Measurements from ENCODE around the gene SSBP2. TPM values are rescaled to one million over a fixed set of nuclear protein-coding genes. Genes with fewer than 3 reads are reported as not detected.

The SSBP2 gene
- total and polyA plus RNA-seq, 3 experiments from 2014 or later: 9.2 to 21.8 (median 10.4) TPM

DNA sequence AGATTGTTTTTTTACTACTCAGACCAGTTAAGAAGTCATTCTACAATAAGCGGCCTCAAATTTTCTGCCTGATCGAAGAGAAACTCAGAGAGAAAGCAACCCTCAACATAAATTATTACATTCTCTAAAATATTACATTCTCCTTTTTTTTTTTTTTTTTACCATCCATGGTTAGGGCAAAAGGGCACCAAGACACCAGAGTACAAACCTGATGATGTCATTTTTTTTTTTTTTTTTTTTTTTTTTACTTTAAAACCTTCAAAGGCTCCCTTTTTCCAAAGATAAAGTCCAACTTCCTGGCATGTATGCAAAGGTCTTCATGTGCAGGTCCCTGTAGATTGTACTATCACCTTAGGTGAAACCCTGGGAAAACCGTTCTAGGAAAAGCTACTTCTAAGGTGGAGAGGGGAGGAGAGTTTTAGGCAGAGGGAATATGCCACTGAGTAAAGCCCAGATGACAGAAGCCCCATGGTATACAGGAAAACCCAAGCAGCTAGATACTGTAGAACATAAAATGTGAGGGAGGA, 104.4 kb downstream of the SSBP2 start:
- H3K4me1 ChIP-seq (ENCODE audit: insufficient read depth, low read length): no peaks in the 10 kb centered on the region
- H3K36me3 ChIP-seq (ENCODE audit: insufficient read depth, low read length): no peaks in the 10 kb centered on the region
- H3K27me3 ChIP-seq (ENCODE audit: insufficient read depth, low read length, poor library complexity, severe bottlenecking): no peaks in the 10 kb centered on the region
- Mint-ChIP-seq H3K27ac (peak overlapping the region in 1 of 8 donors; percentile 42), H3K36me3 (peaks cover 4 to 13% (median 4%) of the 10 kb centered on the region in 3 donors), H3K9me3 (no peaks in the 10 kb centered on the region), H3K27me3 (no peaks in the 10 kb centered on the region), H3K4me1 (peaks cover 0 to 3% (median 0%) of the 10 kb centered on the region in 3 donors), H3K4me3 (no peak overlapping the region)
- no peak for DNase-seq
- no peak overlapping the region for H3K27ac ChIP-seq (ENCODE audit: low read depth, low read length)
- no peaks in the 10 kb centered on the region for H3K9me3 ChIP-seq (ENCODE audit: low read length)
- no peak overlapping the region for H3K4me3 ChIP-seq (ENCODE audit: low read length)
- ChIA-PET CTCF (interaction anchor here (1.2 kb wide), 1 partner anchor 12 kb away, joined by 3 read pairs; no protein-coding TSS in a partner anchor), POLR2A (no interaction called here)

DNA sequence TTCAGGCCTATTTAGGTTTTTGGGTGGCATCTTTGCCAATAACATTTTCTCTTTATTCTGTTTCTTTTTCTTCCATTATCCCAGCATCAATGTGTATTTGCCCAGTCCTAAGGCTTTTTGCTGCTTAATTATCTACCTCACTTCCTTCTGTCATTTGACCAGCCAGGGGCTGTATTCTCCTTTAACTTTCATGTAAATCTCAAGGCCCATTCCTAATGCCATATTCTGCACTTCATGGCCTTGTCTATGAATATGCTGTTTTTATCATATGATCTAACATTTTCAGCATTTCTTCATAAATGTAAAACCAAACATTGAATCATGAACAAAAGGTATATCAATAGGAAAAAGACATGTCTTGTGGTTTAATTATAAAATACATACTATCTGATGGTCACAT, 108.7 kb downstream of the SSBP2 start:
- Mint-ChIP-seq H3K4me3 (no peak overlapping the region), H3K4me1 (no peaks in the 10 kb centered on the region), H3K9me3 (no peaks in the 10 kb centered on the region), H3K27me3 (no peaks in the 10 kb centered on the region), H3K36me3 (peaks cover 4 to 8% (median 4%) of the 10 kb centered on the region in 3 donors), H3K27ac (no peak overlapping the region)
- Histone ChIP-seq H3K27ac (ENCODE audit: low read depth, low read length) (no peak overlapping the region), H3K36me3 (ENCODE audit: insufficient read depth, low read length) (no peaks in the 10 kb centered on the region), H3K4me3 (ENCODE audit: low read length) (no peak overlapping the region), H3K4me1 (ENCODE audit: insufficient read depth, low read length) (no peaks in the 10 kb centered on the region), H3K27me3 (ENCODE audit: insufficient read depth, low read length, poor library complexity, severe bottlenecking) (no peaks in the 10 kb centered on the region), H3K9me3 (ENCODE audit: low read length) (no peaks in the 10 kb centered on the region)
- ChIA-PET POLR2A (no interaction called here), CTCF (no interaction called here)
- DNase-seq: no peak

DNA sequence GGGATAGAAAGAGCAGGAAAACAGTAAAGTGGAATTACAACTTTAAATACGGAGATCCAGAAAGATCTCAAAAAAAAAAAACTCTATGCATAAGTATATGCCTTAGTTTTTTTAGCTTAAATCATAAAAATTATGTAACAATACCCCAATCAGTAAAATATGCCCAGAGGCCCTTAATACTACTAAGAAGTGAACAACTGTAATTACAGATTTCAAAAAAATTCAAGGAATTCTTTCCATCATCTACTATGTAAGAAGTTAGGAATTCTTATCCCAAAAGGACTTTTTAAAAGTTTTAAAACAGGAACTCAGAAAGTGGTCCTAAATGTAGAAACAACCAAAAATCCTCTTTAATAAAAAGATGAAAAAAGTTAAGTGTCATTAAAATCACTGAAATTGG, 111.3 kb downstream of the SSBP2 start:
- Mint-ChIP-seq H3K9me3 (no peaks in the 10 kb centered on the region), H3K27ac (no peak overlapping the region), H3K36me3 (peaks cover 4 to 11% (median 8%) of the 10 kb centered on the region in 3 donors), H3K4me1 (no peaks in the 10 kb centered on the region), H3K27me3 (no peaks in the 10 kb centered on the region), H3K4me3 (no peak overlapping the region)
- no peaks in the 10 kb centered on the region for H3K9me3 ChIP-seq (ENCODE audit: low read length)
- H3K27ac ChIP-seq (ENCODE audit: low read depth, low read length): no peak overlapping the region
- no peaks in the 10 kb centered on the region for H3K36me3 ChIP-seq (ENCODE audit: insufficient read depth, low read length)
- CTCF ChIA-PET: interaction anchor here (0.8 kb wide), 1 partner anchor 9 kb away, joined by 3 read pairs; no protein-coding TSS in a partner anchor
- H3K27me3 ChIP-seq (ENCODE audit: insufficient read depth, low read length, poor library complexity, severe bottlenecking): no peaks in the 10 kb centered on the region
- H3K4me3 ChIP-seq (ENCODE audit: low read length): no peak overlapping the region
- POLR2A ChIA-PET: no interaction called here
- no peaks in the 10 kb centered on the region for H3K4me1 ChIP-seq (ENCODE audit: insufficient read depth, low read length)
- DNase-seq: no peak

DNA sequence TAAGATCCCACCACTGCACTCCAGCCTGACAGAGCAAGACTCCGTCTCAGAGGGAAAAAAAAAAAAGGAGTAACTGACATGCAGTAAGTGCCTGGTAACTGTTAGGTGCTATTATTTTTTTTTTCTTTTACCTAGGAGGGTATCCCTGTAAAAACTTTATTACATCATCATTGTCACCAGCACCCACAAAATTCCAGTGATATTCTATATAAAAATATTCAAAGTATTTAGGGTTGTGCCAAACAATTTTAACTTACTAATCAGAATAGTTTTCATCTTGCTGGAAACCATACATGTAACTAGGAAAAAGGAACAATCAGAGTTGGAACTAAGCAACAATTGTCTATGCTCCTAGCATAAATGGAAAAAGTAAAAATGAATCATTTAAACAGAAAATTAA, 112.4 kb downstream of the SSBP2 start:
- Histone ChIP-seq H3K9me3 (ENCODE audit: low read length) (no peaks in the 10 kb centered on the region), H3K27ac (ENCODE audit: low read depth, low read length) (no peak overlapping the region), H3K27me3 (ENCODE audit: insufficient read depth, low read length, poor library complexity, severe bottlenecking) (no peaks in the 10 kb centered on the region), H3K4me3 (ENCODE audit: low read length) (no peak overlapping the region), H3K36me3 (ENCODE audit: insufficient read depth, low read length) (no peaks in the 10 kb centered on the region), H3K4me1 (ENCODE audit: insufficient read depth, low read length) (no peaks in the 10 kb centered on the region)
- CTCF ChIA-PET: no interaction called here
- Mint-ChIP-seq H3K9me3 (no peaks in the 10 kb centered on the region), H3K27me3 (no peaks in the 10 kb centered on the region), H3K36me3 (peaks cover 0 to 9% (median 8%) of the 10 kb centered on the region in 3 donors), H3K27ac (no peak overlapping the region), H3K4me1 (no peaks in the 10 kb centered on the region), H3K4me3 (no peak overlapping the region)
- no peak for DNase-seq
- POLR2A ChIA-PET: interaction anchor here (0.6 kb wide), 1 partner anchor 215 kb away, joined by 3 read pairs; no protein-coding TSS in a partner anchor

DNA sequence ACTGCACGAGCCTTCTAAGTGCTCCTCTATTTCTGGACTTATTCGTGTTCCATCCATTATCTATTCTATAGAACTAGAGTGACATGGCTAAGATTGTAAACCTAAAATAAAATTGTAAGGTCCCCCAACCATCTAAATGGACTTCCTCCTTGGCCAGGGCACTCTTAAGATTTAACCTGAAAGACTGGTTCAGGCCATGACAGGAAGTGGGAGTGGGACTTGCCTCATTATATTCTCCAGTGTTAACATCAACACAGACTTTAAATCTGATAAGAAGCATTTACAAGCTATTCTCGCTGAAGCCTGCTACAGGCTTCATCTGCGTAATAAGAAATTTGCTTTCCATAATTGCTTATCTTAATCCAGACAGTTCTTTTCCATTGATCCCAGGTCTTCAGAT, 117.0 kb downstream of the SSBP2 start:
- Mint-ChIP-seq H3K27me3 (no peaks in the 10 kb centered on the region), H3K36me3 (peaks cover 4 to 10% (median 4%) of the 10 kb centered on the region in 3 donors), H3K4me3 (no peak overlapping the region), H3K27ac (no peak overlapping the region), H3K4me1 (no peaks in the 10 kb centered on the region), H3K9me3 (no peaks in the 10 kb centered on the region)
- H3K9me3 ChIP-seq (ENCODE audit: low read length): no peaks in the 10 kb centered on the region
- H3K27ac ChIP-seq (ENCODE audit: low read depth, low read length): no peak overlapping the region
- no peaks in the 10 kb centered on the region for H3K36me3 ChIP-seq (ENCODE audit: insufficient read depth, low read length)
- no peaks in the 10 kb centered on the region for H3K27me3 ChIP-seq (ENCODE audit: insufficient read depth, low read length, poor library complexity, severe bottlenecking)
- POLR2A ChIA-PET: no interaction called here
- H3K4me1 ChIP-seq (ENCODE audit: insufficient read depth, low read length): peaks cover 19% of the 10 kb centered on the region
- no peak overlapping the region for H3K4me3 ChIP-seq (ENCODE audit: low read length)
- no peak for DNase-seq
- CTCF ChIA-PET: no interaction called here

DNA sequence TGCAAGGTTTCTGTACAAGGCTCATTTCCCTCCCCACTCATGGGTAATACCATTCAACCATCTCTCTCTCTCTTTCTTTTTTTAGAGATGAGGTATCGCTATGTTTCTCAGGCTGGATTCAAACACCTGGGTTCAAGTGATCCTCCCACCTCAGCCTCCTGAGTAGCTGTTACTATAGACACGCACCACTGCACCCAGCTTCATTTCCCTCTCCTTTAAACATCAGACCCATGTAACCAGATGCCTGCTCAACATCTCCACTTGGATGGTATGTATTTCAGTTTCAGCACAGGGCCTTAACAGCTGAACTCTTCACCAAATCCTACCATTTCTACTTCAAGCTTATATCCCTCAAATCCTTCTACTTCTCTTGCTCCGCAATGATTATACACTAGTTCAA, 117.4 kb downstream of the SSBP2 start:
- peaks cover 19% of the 10 kb centered on the region for H3K4me1 ChIP-seq (ENCODE audit: insufficient read depth, low read length)
- Mint-ChIP-seq H3K27me3 (no peaks in the 10 kb centered on the region), H3K36me3 (peaks cover 4 to 12% (median 8%) of the 10 kb centered on the region in 3 donors), H3K27ac (no peak overlapping the region), H3K9me3 (no peaks in the 10 kb centered on the region), H3K4me1 (no peaks in the 10 kb centered on the region), H3K4me3 (no peak overlapping the region)
- ChIA-PET POLR2A (no interaction called here), CTCF (no interaction called here)
- no peak overlapping the region for H3K27ac ChIP-seq (ENCODE audit: low read depth, low read length)
- H3K9me3 ChIP-seq (ENCODE audit: low read length): no peaks in the 10 kb centered on the region
- H3K27me3 ChIP-seq (ENCODE audit: insufficient read depth, low read length, poor library complexity, severe bottlenecking): no peaks in the 10 kb centered on the region
- no peak overlapping the region for H3K4me3 ChIP-seq (ENCODE audit: low read length)
- no peaks in the 10 kb centered on the region for H3K36me3 ChIP-seq (ENCODE audit: insufficient read depth, low read length)
- DNase-seq: no peak

DNA sequence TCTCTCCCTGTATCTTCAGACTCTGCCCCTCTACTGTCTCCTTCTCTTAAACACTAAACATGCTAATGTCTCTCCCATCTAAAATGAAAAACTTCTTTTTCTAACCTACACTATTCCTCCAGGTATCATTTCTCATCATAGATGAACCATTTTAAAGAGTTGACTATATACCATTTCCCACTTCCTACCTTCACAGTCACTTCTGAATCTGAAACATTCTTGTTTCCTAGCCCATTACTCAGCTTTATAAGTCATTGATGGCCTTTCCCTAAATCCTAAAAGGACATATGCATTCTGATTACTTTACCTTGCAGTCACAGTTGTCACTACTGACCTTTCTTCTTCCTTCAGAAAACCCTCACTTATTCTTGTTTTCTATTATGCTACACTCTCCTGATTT, 118.2 kb downstream of the SSBP2 start:
- no peaks in the 10 kb centered on the region for H3K27me3 ChIP-seq (ENCODE audit: insufficient read depth, low read length, poor library complexity, severe bottlenecking)
- POLR2A ChIA-PET: no interaction called here
- CTCF ChIA-PET: no interaction called here
- DNase-seq: no peak
- H3K9me3 ChIP-seq (ENCODE audit: low read length): no peaks in the 10 kb centered on the region
- H3K4me1 Mint-ChIP-seq: no peaks in the 10 kb centered on the region
- H3K4me1 ChIP-seq (ENCODE audit: insufficient read depth, low read length): peaks cover 19% of the 10 kb centered on the region
- no peaks in the 10 kb centered on the region for H3K27me3 Mint-ChIP-seq
- peaks cover 4 to 15% (median 9%) of the 10 kb centered on the region in 3 donors for H3K36me3 Mint-ChIP-seq
- H3K27ac ChIP-seq (ENCODE audit: low read depth, low read length): no peak overlapping the region
- H3K9me3 Mint-ChIP-seq: no peaks in the 10 kb centered on the region
- no peak overlapping the region for H3K4me3 ChIP-seq (ENCODE audit: low read length)
- H3K4me3 Mint-ChIP-seq: no peak overlapping the region
- H3K36me3 ChIP-seq (ENCODE audit: insufficient read depth, low read length): no peaks in the 10 kb centered on the region
- no peak overlapping the region for H3K27ac Mint-ChIP-seq

DNA sequence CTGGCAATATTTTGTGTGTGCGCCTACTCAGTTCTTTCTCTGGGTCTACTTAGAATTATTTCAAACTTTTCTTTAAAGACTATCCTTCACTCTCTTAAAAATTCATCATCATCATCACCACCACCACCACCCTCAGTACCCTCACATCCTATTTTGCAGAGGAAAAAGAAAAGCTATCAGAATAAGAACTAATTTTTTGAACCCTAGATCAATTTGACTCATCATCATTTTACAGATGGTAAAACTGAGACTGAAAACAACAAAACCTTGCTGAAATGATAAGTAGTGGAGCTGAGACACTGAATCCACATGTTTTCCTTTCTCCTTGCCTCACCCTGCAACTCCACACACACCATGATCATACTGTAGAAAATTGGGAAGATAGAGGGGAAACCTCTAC, 119.3 kb downstream of the SSBP2 start:
- no peaks in the 10 kb centered on the region for H3K4me1 Mint-ChIP-seq
- peaks cover 1 to 14% (median 13%) of the 10 kb centered on the region in 3 donors for H3K36me3 Mint-ChIP-seq
- no peak overlapping the region for H3K27ac Mint-ChIP-seq
- H3K4me1 ChIP-seq (ENCODE audit: insufficient read depth, low read length): peaks cover 19% of the 10 kb centered on the region
- no peak for DNase-seq
- no peak overlapping the region for H3K4me3 ChIP-seq (ENCODE audit: low read length)
- no peaks in the 10 kb centered on the region for H3K9me3 ChIP-seq (ENCODE audit: low read length)
- H3K27me3 ChIP-seq (ENCODE audit: insufficient read depth, low read length, poor library complexity, severe bottlenecking): no peaks in the 10 kb centered on the region
- no peak overlapping the region for H3K27ac ChIP-seq (ENCODE audit: low read depth, low read length)
- H3K27me3 Mint-ChIP-seq: no peaks in the 10 kb centered on the region
- ChIA-PET POLR2A (no interaction called here), CTCF (interaction anchor here (0.9 kb wide), 1 partner anchor 9 kb away, joined by 3 read pairs; no protein-coding TSS in a partner anchor)
- no peaks in the 10 kb centered on the region for H3K36me3 ChIP-seq (ENCODE audit: insufficient read depth, low read length)
- H3K4me3 Mint-ChIP-seq: no peak overlapping the region
- no peaks in the 10 kb centered on the region for H3K9me3 Mint-ChIP-seq

All from CD8-positive, alpha-beta memory T cell (primary cell).